Neural cell (in vitro differentiated cells): Measurements from ENCODE around the gene TCF20.

Experiments
- CTCF ChIP-seq: fragments of 450-650 bp; IDR thresholded peaks from 2 replicates; pipeline ENCODE4 v1.5.1; 2014; ENCODE audit warnings: antibody characterized with exemption, mild to moderate bottlenecking, moderate library complexity; ENCODE audit not compliant: poor library complexity, severe bottlenecking
- EP300 ChIP-seq: fragments of 450-650 bp; conservative IDR thresholded peaks from 2 replicates; pipeline ENCODE4 v1.6.1; 2014; ENCODE audit warnings: antibody characterized with exemption, mild to moderate bottlenecking, moderate library complexity; ENCODE audit not compliant: poor library complexity, severe bottlenecking
- EZH2 ChIP-seq: fragments of 200-600, 300-800 bp; shearing (Covaris generic), sonication (generic); IDR thresholded peaks from 2 replicates; pipeline ENCODE4 v1.6.1; 2014; ENCODE audit warnings: antibody characterized with exemption, low read length, borderline replicate concordance, mild to moderate bottlenecking; ENCODE audit not compliant: insufficient read depth, poor library complexity, severe bottlenecking
- MXI1 ChIP-seq: fragments of 450-650 bp; conservative IDR thresholded peaks from 2 replicates; pipeline ENCODE4 v1.6.1; 2014; ENCODE audit warnings: antibody characterized with exemption, mild to moderate bottlenecking; ENCODE audit not compliant: poor library complexity, severe bottlenecking
- POLR2AphosphoS5 ChIP-seq: IDR thresholded peaks from 2 replicates; pipeline ENCODE4 v1.6.1; 2012
- RAD21 ChIP-seq: fragments of 450-650 bp; conservative IDR thresholded peaks from 2 replicates; pipeline ENCODE4 v1.6.1; 2014; ENCODE audit warnings: antibody characterized with exemption, mild to moderate bottlenecking, moderate library complexity
- TAF1 ChIP-seq: IDR thresholded peaks from 2 replicates; pipeline ENCODE4 v1.6.1; 2012; ENCODE audit warnings: low read depth
- TF ChIP-seq, protein P1 (sequence below): IDR thresholded peaks from 2 replicates; pipeline ENCODE4 v1.6.1; 2012; ENCODE audit warnings: borderline replicate concordance

- TF ChIP-seq CTCF (no peak), TAF1 (no peak), POLR2AphosphoS5 (no peak), EZH2 (no peak), MXI1 (no peak), EP300 (no peak), RAD21 (no peak)
- TF ChIP-seq, protein P1, sequence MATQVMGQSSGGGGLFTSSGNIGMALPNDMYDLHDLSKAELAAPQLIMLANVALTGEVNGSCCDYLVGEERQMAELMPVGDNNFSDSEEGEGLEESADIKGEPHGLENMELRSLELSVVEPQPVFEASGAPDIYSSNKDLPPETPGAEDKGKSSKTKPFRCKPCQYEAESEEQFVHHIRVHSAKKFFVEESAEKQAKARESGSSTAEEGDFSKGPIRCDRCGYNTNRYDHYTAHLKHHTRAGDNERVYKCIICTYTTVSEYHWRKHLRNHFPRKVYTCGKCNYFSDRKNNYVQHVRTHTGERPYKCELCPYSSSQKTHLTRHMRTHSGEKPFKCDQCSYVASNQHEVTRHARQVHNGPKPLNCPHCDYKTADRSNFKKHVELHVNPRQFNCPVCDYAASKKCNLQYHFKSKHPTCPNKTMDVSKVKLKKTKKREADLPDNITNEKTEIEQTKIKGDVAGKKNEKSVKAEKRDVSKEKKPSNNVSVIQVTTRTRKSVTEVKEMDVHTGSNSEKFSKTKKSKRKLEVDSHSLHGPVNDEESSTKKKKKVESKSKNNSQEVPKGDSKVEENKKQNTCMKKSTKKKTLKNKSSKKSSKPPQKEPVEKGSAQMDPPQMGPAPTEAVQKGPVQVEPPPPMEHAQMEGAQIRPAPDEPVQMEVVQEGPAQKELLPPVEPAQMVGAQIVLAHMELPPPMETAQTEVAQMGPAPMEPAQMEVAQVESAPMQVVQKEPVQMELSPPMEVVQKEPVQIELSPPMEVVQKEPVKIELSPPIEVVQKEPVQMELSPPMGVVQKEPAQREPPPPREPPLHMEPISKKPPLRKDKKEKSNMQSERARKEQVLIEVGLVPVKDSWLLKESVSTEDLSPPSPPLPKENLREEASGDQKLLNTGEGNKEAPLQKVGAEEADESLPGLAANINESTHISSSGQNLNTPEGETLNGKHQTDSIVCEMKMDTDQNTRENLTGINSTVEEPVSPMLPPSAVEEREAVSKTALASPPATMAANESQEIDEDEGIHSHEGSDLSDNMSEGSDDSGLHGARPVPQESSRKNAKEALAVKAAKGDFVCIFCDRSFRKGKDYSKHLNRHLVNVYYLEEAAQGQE, result no peak
Measured at GRCh38 chr22:42289671-42290541, 19.5 kb upstream of the TCF20 start.
